ENCODE measurements around the gene METTL1. TPM values are rescaled to one million over a fixed set of nuclear protein-coding genes. Genes with fewer than 3 reads are reported as not detected.
A peak's percentile ranks its signal among the peaks of the same experiment; 100 is the strongest.

The METTL1 gene
- total RNA-seq, 1 donor from 2014 or later = 37.8 TPM

- Mint-ChIP-seq H3K27ac (ENCODE audit: unreplicated experiment) (no peak overlapping the region), H3K9me3 (no peaks in the 10 kb centered on the region), H3K4me1 (no peaks in the 10 kb centered on the region), H3K4me3 (no peak overlapping the region), H3K36me3 (ENCODE audit: low read depth) (no peaks in the 10 kb centered on the region), H3K27me3 (ENCODE audit: low read depth) (no peaks in the 10 kb centered on the region)
- DNase-seq (ENCODE audit: low read depth, low spot score) = no peak
- no peak for TF ChIP-seq CTCF (conservative IDR thresholded peaks at IDR 0.05)
These were observed 39.3 kb upstream of the METTL1 start for GRCh38 chr12:57811028-57811755.

GRCh38 chr12:57810450-57810849 is 38.5 kb upstream of the METTL1 start:
- no peak for TF ChIP-seq CTCF (conservative IDR thresholded peaks at IDR 0.05)
- no peak for DNase-seq (ENCODE audit: low read depth, low spot score)
- no peak overlapping the region for H3K4me3 Mint-ChIP-seq
- no peaks in the 10 kb centered on the region for H3K36me3 Mint-ChIP-seq (ENCODE audit: low read depth)
- no peaks in the 10 kb centered on the region for H3K27me3 Mint-ChIP-seq (ENCODE audit: low read depth)
- H3K9me3 Mint-ChIP-seq = no peaks in the 10 kb centered on the region
- H3K27ac Mint-ChIP-seq (ENCODE audit: unreplicated experiment) = no peak overlapping the region
- H3K4me1 Mint-ChIP-seq = no peaks in the 10 kb centered on the region

- Mint-ChIP-seq H3K4me1 (no peaks in the 10 kb centered on the region), H3K4me3 (no peak overlapping the region), H3K27ac (ENCODE audit: unreplicated experiment) (no peak overlapping the region), H3K27me3 (ENCODE audit: low read depth) (no peaks in the 10 kb centered on the region), H3K36me3 (ENCODE audit: low read depth) (no peaks in the 10 kb centered on the region), H3K9me3 (no peaks in the 10 kb centered on the region)
- DNase-seq (ENCODE audit: low read depth, low spot score) = no peak
- no peak for TF ChIP-seq CTCF (conservative IDR thresholded peaks at IDR 0.05)
These were observed 37.5 kb upstream of the METTL1 start for GRCh38 chr12:57809425-57809824.

- no peak overlapping the region for H3K4me3 Mint-ChIP-seq
- no peak for TF ChIP-seq CTCF (conservative IDR thresholded peaks at IDR 0.05)
- no peaks in the 10 kb centered on the region for H3K9me3 Mint-ChIP-seq
- H3K36me3 Mint-ChIP-seq (ENCODE audit: low read depth) = no peaks in the 10 kb centered on the region
- no peak overlapping the region for H3K27ac Mint-ChIP-seq (ENCODE audit: unreplicated experiment)
- H3K27me3 Mint-ChIP-seq (ENCODE audit: low read depth) = no peaks in the 10 kb centered on the region
- no peak for DNase-seq (ENCODE audit: low read depth, low spot score)
- no peaks in the 10 kb centered on the region for H3K4me1 Mint-ChIP-seq
These were observed 36.4 kb upstream of the METTL1 start for GRCh38 chr12:57808351-57808750.

- no peak for TF ChIP-seq CTCF (conservative IDR thresholded peaks at IDR 0.05)
- no peak for DNase-seq (ENCODE audit: low read depth, low spot score)
- Mint-ChIP-seq H3K4me1 (no peaks in the 10 kb centered on the region), H3K36me3 (ENCODE audit: low read depth) (no peaks in the 10 kb centered on the region), H3K27ac (ENCODE audit: unreplicated experiment) (peak overlapping the region; percentile 57), H3K4me3 (no peak overlapping the region), H3K9me3 (no peaks in the 10 kb centered on the region), H3K27me3 (ENCODE audit: low read depth) (no peaks in the 10 kb centered on the region)
These were observed 35.4 kb upstream of the METTL1 start for GRCh38 chr12:57807285-57807684.
